ENCODE measurements around the gene CAMTA1.

CAMTA1 gene

DNA sequence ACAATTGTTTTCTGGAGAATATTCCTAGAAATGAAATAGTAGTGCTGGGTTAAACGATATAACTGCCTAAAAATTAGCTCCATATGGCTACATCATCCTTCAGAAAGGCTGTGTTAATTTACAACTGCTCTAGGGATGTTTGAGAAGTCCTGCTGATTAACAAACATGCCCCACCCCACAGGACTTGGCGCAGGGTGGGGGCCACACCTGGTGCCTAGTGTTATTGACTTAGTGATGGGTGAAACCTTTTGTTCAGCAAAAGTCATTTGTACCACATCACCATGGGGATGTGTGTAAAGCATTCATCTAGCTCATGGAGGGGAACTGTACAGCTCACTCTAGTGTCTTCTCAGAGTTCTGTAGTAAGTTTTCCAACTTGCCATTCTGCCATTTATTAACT is 492.8 kb downstream of the CAMTA1 start:
- no peak for DNase-seq (ENCODE audit: low spot score)
- no peak for FAIRE-seq

DNA sequence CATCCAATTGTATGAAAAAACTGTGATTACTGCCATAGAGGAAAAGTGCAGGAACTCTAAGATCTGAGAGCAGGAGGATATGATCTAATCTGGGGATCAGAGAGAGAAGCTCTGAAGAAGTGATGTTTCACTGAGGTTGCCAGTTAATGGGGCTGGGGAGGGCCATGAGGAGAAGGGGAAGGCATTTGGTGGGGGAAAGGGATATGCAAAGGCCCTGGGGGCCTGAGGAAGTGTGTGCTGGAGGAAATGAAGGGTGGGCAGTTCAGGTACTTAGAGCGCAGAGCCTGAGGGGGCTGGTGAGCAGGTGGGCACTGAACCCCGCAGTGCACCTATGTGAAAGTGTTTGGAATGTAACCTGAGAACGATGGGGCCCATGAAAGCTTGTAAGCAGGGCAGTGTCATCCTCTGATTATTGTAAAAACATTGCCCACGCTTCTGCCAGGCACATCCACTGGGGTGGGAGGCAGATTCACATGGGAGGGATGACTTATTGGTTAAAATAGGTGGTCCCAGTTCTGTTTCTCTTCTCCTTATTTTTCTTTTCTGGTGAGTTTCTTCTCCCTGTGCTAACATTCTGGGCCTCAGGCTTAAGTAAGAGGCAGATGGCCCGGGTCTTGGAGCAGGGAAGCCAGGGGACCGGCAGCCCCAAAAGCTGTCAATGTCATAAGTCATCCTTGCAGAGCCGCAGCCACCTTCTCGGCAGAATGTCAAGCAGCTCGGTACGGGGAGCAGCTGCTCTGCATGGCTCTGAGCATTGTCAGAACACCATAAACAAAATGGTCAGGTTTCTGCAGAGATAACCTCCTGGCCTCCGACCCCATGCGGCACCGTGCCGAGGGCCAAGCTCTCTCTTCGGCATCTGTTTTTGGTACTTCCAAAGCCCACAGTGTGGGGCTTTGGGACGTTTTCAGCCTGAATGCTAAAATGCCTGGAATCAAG is 493.8 kb downstream of the CAMTA1 start:
- DNase-seq (ENCODE audit: low spot score) (no peak), FAIRE-seq (no peak)

DNA sequence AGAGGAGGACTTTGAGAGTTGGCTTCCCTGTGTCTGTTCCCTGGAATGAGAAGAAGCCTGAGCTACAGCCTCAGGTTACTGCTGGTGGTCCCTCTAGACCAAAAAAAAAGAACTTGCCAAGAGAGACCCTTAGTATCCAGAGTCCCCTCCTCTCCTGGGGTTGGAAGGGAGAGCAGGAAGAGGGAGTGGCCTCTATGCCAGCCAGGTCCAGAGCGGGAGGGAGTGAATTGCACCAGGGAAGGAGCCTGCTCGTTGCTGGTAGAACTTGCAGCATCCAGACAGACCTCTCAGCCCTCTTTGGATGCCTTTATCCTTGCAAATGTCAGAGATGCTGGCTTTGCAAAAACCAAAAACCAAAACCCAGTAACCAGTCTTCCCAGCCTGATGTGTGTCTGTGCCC is 494.5 kb downstream of the CAMTA1 start:
- no peak for FAIRE-seq
- DNase-seq (ENCODE audit: low spot score): no peak

DNA sequence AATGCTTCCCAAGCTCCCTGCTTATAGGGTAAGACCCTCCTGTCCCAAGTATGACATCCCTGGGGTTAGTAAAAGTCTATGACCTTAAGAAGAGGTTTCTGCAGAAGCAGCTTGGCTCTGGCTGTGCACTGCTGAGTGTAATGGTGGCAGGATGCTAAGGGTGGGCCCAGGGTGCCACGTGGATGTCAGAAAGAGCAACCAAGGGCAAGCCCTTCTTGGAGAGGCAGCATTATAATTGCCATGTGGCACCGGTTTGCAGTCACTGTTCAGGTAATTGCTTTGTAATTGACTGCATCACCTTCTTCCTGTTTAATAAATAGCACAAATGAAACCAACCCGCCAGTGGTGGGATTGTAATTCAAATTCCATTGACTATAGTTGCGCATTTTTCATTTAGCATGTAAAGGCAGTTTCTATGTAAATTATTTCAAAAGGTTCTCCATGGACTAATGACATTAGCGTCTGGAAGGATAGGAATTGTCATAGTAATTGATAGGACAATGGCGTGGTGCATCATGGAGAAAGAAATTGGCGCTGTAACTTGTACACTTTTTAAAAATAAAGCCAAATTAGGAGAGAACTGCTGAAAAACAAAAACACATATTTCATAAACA is 495.2 kb downstream of the CAMTA1 start:
- no peak for DNase-seq (ENCODE audit: low spot score)

DNA sequence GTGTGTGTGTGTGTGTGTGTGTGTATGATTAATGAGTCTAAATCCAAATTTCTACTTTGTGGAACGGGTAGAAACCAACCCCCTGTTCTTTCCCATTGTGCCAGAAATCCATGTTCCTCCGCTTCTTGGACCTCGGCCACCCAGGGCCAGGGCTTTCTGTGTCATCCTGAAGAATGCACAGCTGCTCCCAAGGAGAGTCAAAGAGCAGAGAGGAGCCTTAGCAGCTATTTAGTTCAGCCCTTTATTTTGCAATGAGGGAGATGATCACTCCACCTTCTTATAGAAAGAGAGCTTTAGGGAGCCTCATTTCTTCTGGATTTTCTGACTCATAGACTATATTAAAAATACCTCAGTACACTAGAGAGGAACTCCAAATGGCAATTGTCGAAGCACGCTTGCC is 496.6 kb downstream of the CAMTA1 start:
- FAIRE-seq: no peak
- DNase-seq (ENCODE audit: low spot score): no peak

More for the DNA sequence above, 495.2 kb downstream of the CAMTA1 start:
- no peak for FAIRE-seq

DNA sequence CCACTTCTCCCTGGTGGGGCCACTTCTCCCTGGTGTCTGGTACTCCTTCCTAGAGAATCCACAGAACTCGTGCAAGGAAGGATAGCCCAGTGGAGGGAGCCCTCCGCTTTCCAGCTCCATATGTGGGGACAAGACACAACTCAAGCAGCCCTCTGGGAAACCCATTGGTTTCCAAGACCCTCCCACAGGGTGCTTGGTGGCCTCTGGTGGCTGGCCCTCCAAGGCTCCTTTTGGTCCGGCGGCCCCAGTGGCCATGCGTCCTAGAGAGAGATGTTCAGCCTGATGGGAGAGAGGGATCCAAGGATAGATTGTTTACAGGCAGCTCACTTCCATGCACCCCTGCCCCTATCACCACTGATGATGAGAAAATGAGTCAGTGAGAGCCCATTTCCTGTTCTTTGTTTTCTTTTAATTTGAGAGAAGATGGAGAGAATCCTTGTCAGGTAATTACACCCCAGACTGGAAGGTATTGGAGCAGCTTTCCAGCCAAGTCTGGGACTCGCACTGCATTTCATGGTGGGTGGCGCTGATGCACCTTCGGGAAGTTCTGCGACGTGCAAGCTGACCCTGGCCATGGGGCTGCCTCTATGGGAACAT is 499.7 kb downstream of the CAMTA1 start:
- no peak for FAIRE-seq
- peak; percentile 12 for DNase-seq (ENCODE audit: low spot score)

DNA sequence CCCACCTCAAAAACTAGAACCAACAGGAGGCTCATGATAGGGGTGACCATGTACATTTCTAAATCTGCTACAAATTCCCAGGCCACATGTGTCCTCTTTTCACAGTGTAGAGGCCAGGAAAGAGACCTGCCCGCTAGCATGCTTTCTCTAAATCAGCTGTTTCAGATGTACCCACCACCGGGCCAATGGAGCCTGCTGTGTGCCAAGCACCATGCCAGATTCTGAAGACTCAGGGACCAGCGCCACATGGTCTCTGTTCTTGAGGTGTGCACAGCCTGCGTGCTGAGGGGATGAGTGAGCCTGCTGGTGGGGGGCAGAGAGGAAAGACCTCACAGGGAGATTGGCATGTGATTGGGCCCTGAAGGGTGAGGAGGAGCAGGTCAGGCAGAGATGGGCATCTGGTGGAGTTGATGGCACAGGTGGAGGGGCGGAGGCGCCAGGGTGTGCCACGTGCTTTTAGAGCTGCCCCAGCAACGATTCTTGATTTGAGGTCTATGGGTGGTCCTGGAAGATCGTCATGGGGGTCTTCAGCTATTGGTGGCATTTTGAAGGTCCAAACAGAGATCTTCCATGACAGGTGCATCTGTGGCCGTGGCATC is 500.7 kb downstream of the CAMTA1 start:
- no peak for DNase-seq (ENCODE audit: low spot score)
- no peak for FAIRE-seq

DNA sequence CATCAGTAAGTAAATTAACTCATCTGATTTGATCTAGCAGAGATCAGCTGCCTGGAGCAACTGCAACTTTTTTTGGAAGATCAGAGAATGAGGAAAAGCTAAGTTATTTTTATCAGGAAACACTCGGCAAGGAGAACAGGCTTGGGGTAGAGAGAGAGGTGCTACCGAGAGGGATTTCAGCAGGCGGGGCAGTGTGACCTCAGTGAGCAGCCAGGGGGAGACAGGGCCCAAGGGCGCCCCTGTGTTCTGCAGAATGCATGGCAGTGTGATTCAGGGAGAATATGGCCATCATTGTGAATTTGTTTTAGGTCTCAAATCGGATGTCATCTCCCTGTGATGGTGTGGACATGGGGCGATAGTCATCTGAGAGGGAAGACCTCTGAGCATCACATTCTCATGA is 501.8 kb downstream of the CAMTA1 start:
- FAIRE-seq (no peak), DNase-seq (ENCODE audit: low spot score) (no peak)

DNA sequence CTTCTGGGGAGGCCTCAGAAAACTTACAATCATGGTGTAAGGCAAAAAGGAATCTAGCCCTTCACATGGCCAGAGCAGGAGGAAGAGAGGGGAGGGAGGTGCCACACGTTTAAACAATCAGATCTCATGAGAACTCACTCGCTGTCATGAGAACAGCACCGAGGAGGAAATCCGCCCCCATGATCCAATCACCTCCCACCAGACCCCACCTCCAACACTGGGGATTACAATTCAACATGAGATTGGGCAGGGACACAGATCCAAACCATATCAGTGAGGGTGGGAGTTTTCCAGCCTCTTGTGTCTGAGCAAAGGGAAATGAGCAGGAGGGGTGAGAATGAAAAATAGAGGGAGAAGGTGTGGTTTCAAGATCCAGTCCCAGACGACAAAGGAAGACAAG is 503.7 kb downstream of the CAMTA1 start:
- DNase-seq (ENCODE audit: low spot score): no peak

DNA sequence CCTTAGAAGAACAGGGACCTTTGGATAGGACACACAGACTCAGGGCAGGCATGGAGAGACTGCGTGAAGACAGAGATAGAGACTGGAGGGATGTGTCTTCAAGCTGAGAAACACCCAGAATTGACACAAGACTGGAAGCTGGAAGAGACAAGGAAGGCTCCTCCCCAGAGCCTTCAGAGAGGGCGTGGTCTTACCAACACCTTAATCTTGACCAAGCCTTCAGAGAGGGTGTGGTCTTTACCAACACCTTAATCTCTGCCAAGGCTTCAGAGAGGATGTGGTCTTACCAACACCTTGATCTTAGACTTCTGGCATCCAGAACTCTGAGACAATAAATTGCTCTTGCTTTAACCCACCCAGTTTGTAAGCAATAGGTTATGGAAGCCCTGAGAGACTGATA is 504.4 kb downstream of the CAMTA1 start:
- DNase-seq (ENCODE audit: low spot score): no peak
- no peak for FAIRE-seq

More for the DNA sequence above, 503.7 kb downstream of the CAMTA1 start:
- no peak for FAIRE-seq

DNA sequence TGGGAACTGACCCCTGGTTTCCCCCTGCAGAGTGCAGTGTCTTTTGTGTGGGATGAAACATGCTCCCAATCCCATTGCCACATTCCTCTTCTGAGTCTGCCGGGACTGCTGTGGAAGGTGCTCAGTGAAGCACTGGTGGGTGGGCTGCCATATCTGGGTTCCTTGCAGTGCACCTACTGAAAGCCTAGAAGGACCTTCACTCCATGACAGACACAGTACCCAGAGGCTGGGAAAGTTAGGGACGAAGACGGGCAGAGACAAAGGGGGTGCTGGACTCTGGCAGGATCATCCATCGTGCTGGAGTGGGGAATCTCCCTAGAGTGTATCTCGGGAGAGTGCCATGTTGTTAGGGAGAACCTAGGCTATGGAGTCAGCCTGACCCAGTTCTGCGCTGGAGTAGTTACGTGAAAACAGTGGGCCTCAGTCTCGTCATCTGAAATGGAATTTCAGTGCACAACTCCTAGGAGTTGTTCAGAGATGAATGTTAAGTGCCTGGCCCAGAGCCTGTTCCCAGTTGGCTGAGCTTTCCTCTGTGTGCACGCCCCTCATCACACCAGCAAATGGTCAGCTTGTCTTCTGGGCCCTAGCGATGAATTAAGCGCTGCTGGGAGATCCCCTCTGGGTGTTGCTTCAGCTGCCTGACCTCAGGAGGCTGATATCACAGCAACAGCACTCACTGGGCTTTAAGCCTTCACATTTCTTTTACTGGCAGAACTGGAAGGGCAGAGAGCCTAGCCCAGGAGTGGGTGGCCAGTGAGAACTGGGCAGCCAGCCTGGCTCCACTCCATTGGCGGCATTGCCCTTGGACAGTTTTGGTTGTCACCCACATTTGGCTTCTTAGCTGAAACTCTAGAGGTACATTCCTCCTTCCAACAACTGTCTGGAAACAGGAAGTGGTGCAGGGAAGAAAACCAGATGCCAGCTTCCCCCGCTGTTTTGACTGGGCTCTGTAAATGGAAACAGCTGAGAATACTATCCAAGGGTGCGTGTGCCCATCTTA is 506.0 kb downstream of the CAMTA1 start:
- DNase-seq (ENCODE audit: low spot score) (no peak), FAIRE-seq (no peak)

DNA sequence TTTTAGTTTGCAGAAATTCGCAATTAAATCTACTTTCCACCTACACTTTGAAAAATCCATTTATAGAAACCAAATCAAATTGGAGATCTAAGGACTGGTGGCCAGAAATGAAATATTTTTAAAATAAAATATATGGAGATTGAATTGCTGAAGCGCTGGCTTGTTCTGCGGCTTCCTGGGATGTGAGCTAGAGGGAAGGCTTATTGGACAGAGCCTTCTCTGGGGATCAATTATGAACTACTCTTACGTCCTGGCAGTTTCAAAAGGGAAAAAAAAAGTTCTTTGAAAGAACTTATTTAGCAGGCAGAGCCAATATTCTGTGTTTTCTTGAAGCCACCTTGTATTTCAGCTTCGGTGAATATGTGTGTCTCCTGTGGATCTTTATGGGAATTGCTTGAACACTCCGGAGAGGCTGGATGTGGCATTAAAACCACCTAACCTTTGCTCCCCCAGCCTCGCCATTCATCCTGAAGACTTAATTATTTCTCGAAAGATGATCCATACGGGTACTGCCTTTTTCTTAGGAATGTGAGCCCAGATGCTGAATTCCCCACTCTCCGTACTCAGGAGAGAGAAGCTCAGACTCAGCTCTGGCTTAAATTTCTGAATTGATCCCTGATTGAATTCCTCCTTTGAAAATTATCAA is 506.9 kb downstream of the CAMTA1 start:
- DNase-seq (ENCODE audit: low spot score) (no peak), FAIRE-seq (no peak)

DNA sequence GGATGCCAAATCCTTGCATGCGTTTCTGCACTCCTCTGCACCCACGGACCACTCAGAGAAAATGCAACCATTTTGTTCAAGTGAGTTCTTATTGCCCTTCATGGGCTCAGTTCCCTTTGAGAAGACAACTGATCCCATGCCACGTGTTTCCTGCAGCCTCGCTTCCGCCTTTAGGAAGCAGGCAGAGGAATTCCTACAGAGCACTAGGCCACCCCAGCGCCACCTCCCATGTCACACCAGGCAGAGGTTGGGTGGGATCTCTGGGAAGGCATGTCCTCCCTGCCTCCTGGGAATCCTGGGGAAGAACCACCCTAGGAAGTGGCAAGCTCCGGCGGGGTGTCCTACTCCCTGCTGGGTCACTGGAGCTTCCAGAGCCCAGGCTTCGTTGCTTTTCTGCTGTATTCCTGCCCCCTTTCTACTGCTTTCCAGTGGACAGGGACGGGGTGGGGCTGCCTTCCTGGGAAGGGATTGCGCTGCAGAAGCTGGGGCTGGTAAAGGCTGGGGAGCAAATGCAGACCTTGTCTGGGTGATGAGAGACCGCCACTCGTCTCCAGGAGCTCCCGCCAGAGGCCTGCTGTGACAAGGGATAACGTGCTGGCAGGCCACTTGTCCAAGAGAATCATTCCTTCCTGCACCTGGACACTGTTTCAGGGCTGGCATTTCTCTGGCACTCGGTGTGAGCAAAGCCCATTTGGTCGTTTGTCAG is 507.6 kb downstream of the CAMTA1 start:
- FAIRE-seq: no peak
- no peak for DNase-seq (ENCODE audit: low spot score)

DNA sequence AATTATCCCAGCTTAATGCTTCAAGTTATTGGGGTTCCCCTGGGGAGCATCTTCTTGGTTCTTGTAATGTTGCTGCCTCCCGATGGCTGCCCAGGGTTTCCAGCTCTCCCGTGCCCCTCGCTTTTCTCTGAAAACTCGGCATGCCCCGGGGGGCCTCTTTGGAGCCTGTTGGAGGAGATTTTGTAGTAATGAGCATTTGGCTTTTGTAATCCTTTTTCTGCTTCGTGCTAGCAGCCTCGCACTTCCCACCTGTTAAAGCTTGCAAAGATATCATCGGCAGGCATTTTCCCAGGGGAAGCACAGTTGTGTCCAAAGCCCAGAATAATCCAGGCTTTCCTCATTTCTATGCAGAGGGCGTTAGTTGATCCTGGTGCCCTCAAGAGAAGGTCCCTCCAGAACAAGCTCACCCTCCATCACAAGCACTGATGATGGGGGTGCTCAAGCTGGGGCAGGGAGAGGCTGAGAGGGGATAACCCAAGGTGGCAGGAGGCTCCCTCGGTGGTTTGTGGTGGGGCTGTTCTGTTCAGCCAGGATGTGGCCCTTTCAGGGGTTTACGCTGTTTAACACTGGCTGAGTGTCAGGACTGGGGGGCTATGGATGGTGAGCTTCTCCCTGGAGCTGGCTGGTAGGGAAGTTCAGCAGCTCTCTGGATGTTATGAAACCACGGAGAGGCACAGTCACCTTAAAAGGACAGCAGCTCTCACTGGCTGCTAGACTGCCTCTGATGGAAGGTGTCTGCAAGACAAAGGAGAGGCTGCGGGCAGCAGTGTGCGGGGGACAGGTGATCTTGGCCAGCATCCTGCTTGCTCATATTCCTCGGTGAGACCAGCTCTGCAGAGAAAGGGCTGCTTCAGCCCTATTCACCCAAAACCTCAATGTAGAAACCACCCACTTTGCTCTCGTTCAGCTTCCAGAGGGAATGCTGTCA is 508.7 kb downstream of the CAMTA1 start:
- DNase-seq (ENCODE audit: low spot score) (no peak), FAIRE-seq (no peak)

DNA sequence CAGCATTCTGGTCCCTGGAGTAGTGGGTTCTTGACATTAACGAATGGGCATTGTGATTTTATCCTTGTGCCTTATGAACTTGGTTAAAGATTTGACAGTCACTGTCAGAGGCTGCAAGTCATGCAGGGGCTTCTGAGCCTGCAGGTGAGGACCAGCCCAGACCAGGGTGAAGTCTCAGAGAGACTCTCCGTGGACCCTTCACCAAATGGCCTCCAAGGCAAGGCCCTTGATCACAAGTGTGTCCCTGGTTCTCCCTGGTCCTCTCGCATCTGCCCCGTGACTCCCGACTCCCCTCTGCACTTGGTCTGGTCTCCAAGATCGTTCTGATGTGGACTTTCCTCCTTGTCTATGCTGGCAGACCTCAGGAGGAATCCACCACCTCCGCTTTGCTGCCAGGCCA is 509.4 kb downstream of the CAMTA1 start:
- FAIRE-seq: no peak

DNA sequence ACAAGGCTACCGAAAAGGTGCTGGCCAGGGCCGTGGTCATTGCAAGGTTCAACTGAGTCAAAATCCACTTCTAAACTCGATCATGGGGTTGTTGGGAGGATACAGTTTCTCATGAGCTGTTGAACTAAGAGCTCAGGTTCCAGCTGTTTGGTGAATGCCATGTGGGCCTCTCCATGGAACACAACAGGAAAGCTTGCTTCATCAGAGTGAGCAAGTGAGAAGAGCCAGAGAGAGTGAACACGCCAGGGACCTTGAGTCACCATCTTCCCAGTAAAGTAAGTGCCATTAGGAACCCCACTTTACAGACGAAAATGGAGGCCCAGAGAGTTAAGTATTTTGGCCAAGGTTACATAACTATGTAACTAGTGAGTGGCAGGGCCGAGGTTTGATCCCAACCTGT is 510.7 kb downstream of the CAMTA1 start:
- DNase-seq (ENCODE audit: low spot score) (no peak), FAIRE-seq (no peak)

More for the DNA sequence above, 509.4 kb downstream of the CAMTA1 start:
- DNase-seq (ENCODE audit: low spot score): no peak

DNA sequence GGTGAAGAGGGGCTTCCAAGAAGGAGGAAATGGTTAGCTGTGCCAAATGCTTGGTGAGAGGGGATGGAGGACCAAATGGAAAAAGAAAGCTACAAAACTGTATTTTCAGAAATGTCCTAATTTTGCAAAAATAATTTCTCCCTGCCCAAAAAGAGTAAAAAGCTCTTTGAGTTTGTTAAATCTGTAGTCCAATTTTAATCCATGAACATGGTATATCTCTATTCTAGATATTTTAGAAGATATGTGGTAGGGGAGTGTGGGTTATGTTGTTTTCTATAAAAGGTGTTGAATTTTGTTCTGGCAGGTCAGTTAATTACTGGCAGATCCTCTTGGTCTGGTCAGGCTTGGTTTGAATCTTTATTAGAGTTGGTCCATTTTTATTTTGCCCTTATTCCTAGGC is 511.7 kb downstream of the CAMTA1 start:
- DNase-seq (ENCODE audit: low spot score) (no peak), FAIRE-seq (no peak)

DNA sequence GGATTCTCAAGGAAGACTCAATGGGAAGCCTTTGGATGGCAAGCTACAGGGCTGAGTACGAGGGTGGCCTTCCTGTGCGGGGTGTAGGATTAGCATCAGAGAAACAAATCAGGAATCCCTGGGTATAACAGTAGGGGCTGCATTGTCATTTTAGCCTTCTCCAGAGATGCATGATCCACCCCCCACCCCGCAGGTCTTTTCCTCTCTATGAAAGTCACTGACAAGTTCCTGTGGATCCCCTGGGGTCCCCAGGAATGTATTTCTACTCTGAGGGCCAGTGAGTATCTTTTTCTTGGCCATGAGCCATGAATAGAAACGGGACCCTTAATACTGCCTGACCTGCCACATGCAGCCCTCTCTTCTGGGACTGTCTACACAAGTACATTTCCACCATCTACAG is 512.9 kb downstream of the CAMTA1 start:
- FAIRE-seq: no peak
- DNase-seq (ENCODE audit: low spot score): no peak

DNA sequence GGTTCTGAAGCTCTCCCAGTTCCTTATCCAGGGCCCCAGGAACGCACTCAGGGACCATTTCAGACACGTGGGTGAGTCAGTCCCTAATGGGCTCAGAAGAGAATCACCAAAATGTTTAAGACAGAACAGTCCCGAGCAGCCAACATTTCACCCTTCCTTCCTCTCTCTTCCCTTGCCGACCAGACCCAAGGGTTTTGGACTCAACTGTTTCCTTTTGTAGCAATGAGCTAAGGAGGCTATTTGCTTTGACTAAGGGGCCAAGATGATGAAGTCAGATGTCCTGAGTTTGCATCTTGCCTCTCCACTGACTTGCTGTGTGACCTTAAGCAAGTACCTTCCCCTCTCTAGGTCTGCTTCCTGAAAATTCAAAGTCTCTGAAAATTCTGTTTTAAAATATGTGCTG is 513.5 kb downstream of the CAMTA1 start:
- FAIRE-seq: no peak

More for the DNA sequence above, 513.5 kb downstream of the CAMTA1 start:
- DNase-seq (ENCODE audit: low spot score): peak; percentile 78
